Measurements from ENCODE around the gene GEMIN7. TPM values are rescaled to one million over a fixed set of nuclear protein-coding genes. Genes with fewer than 3 reads are reported as not detected.
"Not testable (repeated sequence)": the region's sequence is repeated elsewhere in the genome, so short reads cannot be mapped to it uniquely, and the experiment has no call there.

Gene GEMIN7
- total RNA-seq, 3 donors from 2014 or later = 14.4 to 22.6 (median 21.8) TPM

DNA sequence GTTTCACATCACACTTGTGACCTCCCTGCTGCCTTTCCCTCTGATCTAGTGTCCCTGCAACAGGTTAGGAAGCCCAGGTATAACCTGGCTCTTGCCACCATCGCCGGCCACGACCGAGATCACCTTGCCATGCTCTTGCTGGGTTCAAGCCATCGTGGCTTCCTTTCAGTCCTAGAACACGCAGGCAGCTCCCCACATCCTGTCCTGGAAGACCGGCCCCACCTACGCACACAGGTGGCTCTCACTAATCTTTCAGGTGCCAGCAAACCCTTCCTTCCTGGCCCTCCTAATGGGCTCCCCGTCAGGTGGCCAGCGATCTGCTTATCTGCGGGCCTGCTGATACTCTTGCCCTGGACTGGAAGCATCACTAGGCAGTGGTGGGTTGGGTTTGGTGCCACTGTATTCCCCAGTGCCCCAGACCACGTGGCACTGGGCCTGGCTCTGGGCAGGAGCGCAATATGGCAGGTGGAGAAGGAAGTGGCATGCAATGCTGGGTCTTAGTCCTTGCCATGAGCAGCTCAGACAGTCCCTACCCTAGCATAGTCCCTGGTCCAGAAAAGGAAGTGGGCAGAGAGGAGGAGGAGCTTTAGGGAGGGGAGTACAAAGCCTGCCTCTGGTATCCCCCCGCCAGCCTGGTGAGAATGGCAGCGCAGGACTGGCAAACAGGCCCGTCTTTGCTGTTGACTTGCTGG lies 25.7 kb downstream of the GEMIN7 start:
- no peak overlapping the region for H3K4me3 ChIP-seq
- no peaks in the 10 kb centered on the region for H3K36me3 ChIP-seq (ENCODE audit: low read depth)
- ATAC-seq (peak; percentile 13), DNase-seq (no peak)
- TF ChIP-seq, protein P1, sequence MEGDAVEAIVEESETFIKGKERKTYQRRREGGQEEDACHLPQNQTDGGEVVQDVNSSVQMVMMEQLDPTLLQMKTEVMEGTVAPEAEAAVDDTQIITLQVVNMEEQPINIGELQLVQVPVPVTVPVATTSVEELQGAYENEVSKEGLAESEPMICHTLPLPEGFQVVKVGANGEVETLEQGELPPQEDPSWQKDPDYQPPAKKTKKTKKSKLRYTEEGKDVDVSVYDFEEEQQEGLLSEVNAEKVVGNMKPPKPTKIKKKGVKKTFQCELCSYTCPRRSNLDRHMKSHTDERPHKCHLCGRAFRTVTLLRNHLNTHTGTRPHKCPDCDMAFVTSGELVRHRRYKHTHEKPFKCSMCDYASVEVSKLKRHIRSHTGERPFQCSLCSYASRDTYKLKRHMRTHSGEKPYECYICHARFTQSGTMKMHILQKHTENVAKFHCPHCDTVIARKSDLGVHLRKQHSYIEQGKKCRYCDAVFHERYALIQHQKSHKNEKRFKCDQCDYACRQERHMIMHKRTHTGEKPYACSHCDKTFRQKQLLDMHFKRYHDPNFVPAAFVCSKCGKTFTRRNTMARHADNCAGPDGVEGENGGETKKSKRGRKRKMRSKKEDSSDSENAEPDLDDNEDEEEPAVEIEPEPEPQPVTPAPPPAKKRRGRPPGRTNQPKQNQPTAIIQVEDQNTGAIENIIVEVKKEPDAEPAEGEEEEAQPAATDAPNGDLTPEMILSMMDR (IDR thresholded peaks at IDR 0.05) = no peak
- peaks cover 26% of the 10 kb centered on the region for H3K4me1 ChIP-seq (ENCODE audit: low read depth)
- H3K9me3 ChIP-seq = no peaks in the 10 kb centered on the region
- intact Hi-C loops (cut with DNase I, micrococcal nuclease) = no loop called here

DNA sequence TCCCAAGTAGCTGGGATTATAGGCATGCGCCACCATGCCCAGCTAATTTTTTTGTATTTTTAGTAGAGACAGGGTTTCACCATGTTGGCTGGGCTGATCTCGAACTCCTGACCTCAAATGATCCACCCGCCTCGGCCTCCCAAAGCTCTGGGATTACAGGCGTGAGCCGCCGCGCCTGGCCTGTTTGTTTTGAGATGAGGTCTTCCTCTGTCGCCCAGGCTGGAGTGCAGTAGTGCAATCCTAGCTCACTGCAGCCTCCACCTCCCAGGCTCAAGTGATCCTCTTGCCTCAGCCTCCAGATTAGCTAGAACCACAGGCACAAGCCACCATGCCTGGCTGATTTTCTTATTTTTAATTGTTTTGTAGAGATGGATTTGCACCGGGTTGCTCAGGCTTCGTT lies 27.3 kb downstream of the GEMIN7 start:
- H3K4me3 ChIP-seq; intact Hi-C loops (cut with DNase I, micrococcal nuclease); DNase-seq; H3K36me3 ChIP-seq (ENCODE audit: low read depth); ATAC-seq; H3K9me3 ChIP-seq: not testable (repeated sequence)
- peaks cover 22% of the 10 kb centered on the region for H3K4me1 ChIP-seq (ENCODE audit: low read depth)

DNA sequence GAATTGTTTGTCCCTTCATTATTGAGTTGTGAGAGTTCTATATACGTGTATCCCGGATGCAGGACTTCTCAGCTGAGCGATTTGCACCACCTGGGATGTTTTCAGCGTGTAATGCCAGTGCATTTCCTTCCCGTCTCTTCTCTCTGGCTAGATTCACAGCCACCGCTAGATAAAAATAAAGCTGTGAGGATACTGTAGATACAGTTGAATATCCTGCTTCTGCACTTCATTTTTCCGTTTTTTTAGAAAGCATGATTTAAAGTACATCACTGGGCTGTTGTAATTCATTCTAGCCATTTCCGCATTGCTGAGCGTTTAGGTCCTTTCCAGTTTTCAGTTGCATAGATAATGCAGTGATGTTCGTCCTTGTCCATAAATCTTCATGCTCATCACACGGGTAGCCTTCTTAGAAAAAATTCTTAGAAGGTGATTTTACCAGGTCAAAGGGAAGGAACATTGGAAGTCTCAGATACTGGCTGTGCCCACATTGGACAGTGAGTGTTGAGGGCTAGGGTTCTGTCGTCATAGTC lies 28.6 kb downstream of the GEMIN7 start:
- ATAC-seq (no peak), DNase-seq (no peak)
- Histone ChIP-seq H3K36me3 (ENCODE audit: low read depth) (no peaks in the 10 kb centered on the region), H3K9me3 (no peaks in the 10 kb centered on the region), H3K4me3 (no peak overlapping the region), H3K4me1 (ENCODE audit: low read depth) (peaks cover 30% of the 10 kb centered on the region)
- intact Hi-C loops (cut with DNase I, micrococcal nuclease) = no loop called here
- TF ChIP-seq, protein P1 (IDR thresholded peaks at IDR 0.05) = no peak

DNA sequence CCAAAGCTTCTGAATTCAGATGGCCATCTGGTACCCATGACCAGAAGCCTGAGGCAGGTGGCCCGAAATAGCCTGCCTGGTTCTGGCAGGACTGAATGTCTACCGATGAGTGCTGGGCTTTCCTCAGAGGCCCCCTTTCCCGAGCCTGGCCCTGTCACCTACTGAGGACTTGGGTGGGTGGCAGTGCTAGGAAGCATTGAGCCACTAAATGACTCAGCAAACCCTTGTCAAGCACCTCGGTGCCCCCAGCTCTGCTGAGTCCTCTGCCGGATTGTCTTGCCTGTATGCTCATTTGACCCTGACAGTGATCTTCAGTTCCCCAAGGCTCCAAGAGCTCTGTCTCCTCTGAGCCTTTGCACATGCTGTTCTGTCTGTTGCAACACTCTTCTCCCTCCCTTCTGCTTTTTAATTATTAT lies 31.8 kb downstream of the GEMIN7 start:
- intact Hi-C loops (cut with DNase I, micrococcal nuclease) = no loop called here
- DNase-seq (no peak), ATAC-seq (no peak)
- TF ChIP-seq, protein P1 (IDR thresholded peaks at IDR 0.05) = no peak
- Histone ChIP-seq H3K9me3 (no peaks in the 10 kb centered on the region), H3K4me1 (ENCODE audit: low read depth) (peaks cover 36% of the 10 kb centered on the region), H3K36me3 (ENCODE audit: low read depth) (no peaks in the 10 kb centered on the region), H3K4me3 (no peak overlapping the region)

DNA sequence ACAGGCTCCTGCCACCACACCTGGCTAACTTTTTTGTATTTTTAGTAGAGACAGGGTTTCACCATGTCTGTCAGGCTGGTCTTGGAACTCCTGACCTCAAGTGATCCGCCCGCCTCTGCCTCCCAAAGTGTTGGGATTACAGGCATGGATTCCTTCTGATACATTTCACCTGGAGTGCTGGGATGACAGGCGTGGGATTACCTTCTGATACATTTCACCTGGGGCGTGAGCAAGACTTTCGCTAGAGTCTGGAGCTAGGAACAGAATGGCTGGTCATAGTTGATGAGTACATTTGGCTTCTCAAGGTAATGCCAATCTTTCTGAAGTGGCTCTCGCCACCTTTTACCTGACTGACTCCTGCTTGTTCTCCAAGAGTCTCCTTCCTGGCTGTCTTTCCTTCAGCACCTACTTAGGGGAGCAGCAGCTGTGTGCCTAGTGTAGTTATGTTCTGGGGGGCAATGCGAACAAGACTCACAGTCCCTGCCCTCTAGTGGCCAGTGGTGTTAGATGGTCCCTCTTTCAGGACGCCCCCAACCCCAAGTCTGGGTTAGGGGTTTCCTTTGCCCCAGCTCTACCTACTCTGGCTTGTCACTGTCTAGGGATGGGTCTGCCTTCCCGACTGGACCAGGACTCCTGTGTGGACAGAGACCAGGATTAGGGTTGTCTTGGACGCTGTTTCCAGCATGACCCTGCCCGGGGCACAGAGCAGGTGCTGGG lies 33.2 kb downstream of the GEMIN7 start:
- intact Hi-C loops (cut with DNase I, micrococcal nuclease) = no loop called here
- H3K36me3 ChIP-seq (ENCODE audit: low read depth) = no peaks in the 10 kb centered on the region
- peaks cover 44% of the 10 kb centered on the region for H3K4me1 ChIP-seq (ENCODE audit: low read depth)
- no peak overlapping the region for H3K4me3 ChIP-seq
- DNase-seq = no peak
- ATAC-seq = no peak
- no peaks in the 10 kb centered on the region for H3K9me3 ChIP-seq
- TF ChIP-seq, protein P1 (IDR thresholded peaks at IDR 0.05) = no peak

DNA sequence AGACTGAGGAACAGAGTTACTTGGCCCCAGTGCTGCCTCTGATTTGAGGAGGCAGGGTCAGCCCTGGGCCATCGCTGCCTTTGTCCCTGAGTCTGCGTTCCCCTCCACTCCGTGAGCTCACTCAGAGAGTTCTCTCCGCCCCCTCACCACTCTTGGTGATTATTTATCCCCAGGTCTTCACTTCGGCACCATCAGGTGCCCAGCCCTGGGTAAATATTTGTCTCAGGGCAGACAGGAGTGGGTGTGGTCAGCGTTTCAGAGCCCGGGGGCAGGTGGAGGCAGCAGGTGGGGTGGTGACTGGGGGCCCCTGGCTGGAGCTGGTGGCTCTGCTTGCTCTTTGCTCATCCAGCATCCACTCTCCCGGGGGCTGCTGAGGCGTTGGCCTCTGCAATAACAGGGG lies 34.6 kb downstream of the GEMIN7 start:
- ATAC-seq (peak; percentile 86), DNase-seq (peak; percentile 74 to 81 (median 77))
- no peak overlapping the region for H3K4me3 ChIP-seq

More for the DNA sequence above, 34.6 kb downstream of the GEMIN7 start:
- no peaks in the 10 kb centered on the region for H3K9me3 ChIP-seq
- TF ChIP-seq, protein P1 (IDR thresholded peaks at IDR 0.05) = no peak
- intact Hi-C loops (cut with DNase I, micrococcal nuclease) = no loop called here
- peaks cover 57% of the 10 kb centered on the region for H3K4me1 ChIP-seq (ENCODE audit: low read depth)
- H3K36me3 ChIP-seq (ENCODE audit: low read depth) = no peaks in the 10 kb centered on the region
